GM12878 (cell line): Measurements from ENCODE around the gene TNP2. TPM values are rescaled to one million over a fixed set of nuclear protein-coding genes. Genes with fewer than 3 reads are reported as not detected.

Experiments used
- CBFB ChIP-seq: IDR thresholded peaks from 2 replicates; pipeline ENCODE4 v1.6.1; 2016; ENCODE audit warnings: antibody characterized with exemption, low read depth
- CREB1 ChIP-seq: IDR thresholded peaks from 2 replicates; pipeline ENCODE4 v1.6.1; 2012; ENCODE audit warnings: low read depth, mild to moderate bottlenecking, inconsistent platforms
- ELK1 ChIP-seq: IDR thresholded peaks from 2 replicates; pipeline ENCODE4 v1.6.1; 2012; ENCODE audit warnings: low read depth, low read length, improper control_type of control experiment
- ETV6 ChIP-seq, 2 experiments: fragments of 450-650 bp in 1 of 2; IDR thresholded peaks in 1 of 2; conservative IDR thresholded peaks in 1 of 2; 2 replicates each; pipeline ENCODE4 v1.6.1; 2014; ENCODE audit warnings: antibody characterized with exemption in 1 of 2, borderline replicate concordance in 1 of 2, low read depth in 1 of 2, mild to moderate bottlenecking in 1 of 2, moderate library complexity in 1 of 2
- FOS ChIP-seq: IDR thresholded peaks from 3 replicates; pipeline ENCODE4 v1.6.1; 2011; ENCODE audit warnings: borderline replicate concordance; ENCODE audit not compliant: insufficient read length; ENCODE audit errors: extremely low read depth
- GABPA ChIP-seq: IDR thresholded peaks from 2 replicates; pipeline ENCODE4 v1.6.1; 2014; ENCODE audit warnings: antibody characterized with exemption, low read depth, mild to moderate bottlenecking, inconsistent platforms
- HDAC6 ChIP-seq: fragments of 200-600 bp; sonication (generic); IDR thresholded peaks from one replicate; pipeline ENCODE4 v1.8.0; 2017; ENCODE audit warnings: antibody characterized with exemption; ENCODE audit not compliant: unreplicated experiment
- IKZF2 ChIP-seq, 2 experiments: fragments of 450-650 bp; IDR thresholded peaks; 2 replicates each; pipeline ENCODE4 v1.6.1; 2017; ENCODE audit warnings: mild to moderate bottlenecking in 2 of 2, moderate library complexity in 2 of 2
- LARP7 ChIP-seq: fragments of 450-650 bp; IDR thresholded peaks from 2 replicates; pipeline ENCODE4 v1.6.1; 2017; ENCODE audit warnings: mild to moderate bottlenecking
- MEF2B ChIP-seq: fragments of 450-650 bp; IDR thresholded peaks from 2 replicates; pipeline ENCODE4 v1.6.1; 2018; ENCODE audit warnings: mild to moderate bottlenecking, moderate library complexity; ENCODE audit not compliant: partially characterized antibody, poor library complexity, severe bottlenecking
- MTA3 ChIP-seq: IDR thresholded peaks from 2 replicates; pipeline ENCODE4 v1.6.1; 2012; ENCODE audit warnings: low read length, inconsistent platforms, borderline replicate concordance
- NBN ChIP-seq: fragments of 450-650 bp; IDR thresholded peaks from 2 replicates; pipeline ENCODE4 v1.6.1; 2016
- NFIC ChIP-seq: IDR thresholded peaks from 2 replicates; pipeline ENCODE4 v1.6.1; 2012; ENCODE audit warnings: low read depth, mild to moderate bottlenecking, inconsistent platforms, low read length, moderate library complexity
- PAX8 ChIP-seq: fragments of 450-650 bp; IDR thresholded peaks from 2 replicates; pipeline ENCODE4 v1.6.1; 2017; ENCODE audit warnings: mild to moderate bottlenecking, moderate library complexity
- RAD21 ChIP-seq: IDR thresholded peaks from 2 replicates; pipeline ENCODE4 v1.6.1; 2011; ENCODE audit warnings: mild to moderate bottlenecking, low read depth, low read length, moderate library complexity; ENCODE audit not compliant: insufficient read depth
- RAD51 ChIP-seq: fragments of 450-650 bp; IDR thresholded peaks from 2 replicates; pipeline ENCODE4 v1.6.1; 2016; ENCODE audit warnings: moderate library complexity, mild to moderate bottlenecking, inconsistent platforms
- RFX5 ChIP-seq: IDR thresholded peaks from 2 replicates; pipeline ENCODE4 v1.6.1; 2011; ENCODE audit warnings: low read depth, low read length, improper control_type of control experiment
- SIX5 ChIP-seq: IDR thresholded peaks from 2 replicates; pipeline ENCODE4 v1.6.1; 2011; ENCODE audit warnings: mild to moderate bottlenecking, low read depth, low read length, moderate library complexity; ENCODE audit not compliant: severe bottlenecking
- SMARCA5 ChIP-seq: fragments of 450-650 bp; IDR thresholded peaks from 2 replicates; pipeline ENCODE4 v1.6.1; 2017; ENCODE audit warnings: mild to moderate bottlenecking
- TCF7 ChIP-seq: IDR thresholded peaks from 2 replicates; pipeline ENCODE4 v1.6.1; 2014; ENCODE audit warnings: antibody characterized with exemption, borderline replicate concordance
- ZBTB11 ChIP-seq: fragments of 450-650 bp; formaldehyde crosslinking; IDR thresholded peaks from 2 replicates; pipeline ENCODE4 v1.5.0; 2022; ENCODE audit warnings: mild to moderate bottlenecking, missing genetic modification characterization
- ZNF622 ChIP-seq: fragments of 450-650 bp; IDR thresholded peaks from 2 replicates; pipeline ENCODE4 v1.6.1; 2017; ENCODE audit warnings: mild to moderate bottlenecking, inconsistent platforms
- ZNF687 ChIP-seq: fragments of 450-650 bp; IDR thresholded peaks from 2 replicates; pipeline ENCODE4 v1.6.1; 2017; ENCODE audit warnings: mild to moderate bottlenecking, moderate library complexity
- polyA plus RNA-seq, 11 experiments: library from polyadenylated mRNA; depleted of rRNA in 4 of 11; unstranded in 6 of 11; stranded (reverse) in 5 of 11; fragments of >200 nt; fragmentation: Nextera tagmentation in 4 of 11; fragmentation: Illumina TruSeq in 1 of 11; extraction: Ambion mirVana in 4 of 11; extraction: Trizol in 1 of 11; gene quantifications; 1 replicate in 1 of 11; 2 replicates in 10 of 11; pipeline versions ENCODE4 v1.2.1 to v1.2.3, GENCODE V29; 2011 to 2016; ENCODE audit warnings: inconsistent platforms in 2 of 11, missing spikeins in 2 of 11, low read depth in 1 of 11
- total RNA-seq, 4 experiments: library from RNA; depleted of rRNA in 3 of 4; stranded (reverse); fragments of >200 nt in 3 of 4; fragmentation: Illumina TruSeq in 1 of 4; extraction: Trizol in 1 of 4; gene quantifications; 2 replicates each; pipeline versions ENCODE4 v1.2.1 to v1.2.3, GENCODE V29; 2013 to 2021

TNP2 gene
- total and polyA plus RNA-seq, 10 of the 15 experiments (the other 5 are each of a cell fraction or from before 2014, with no cell fraction given) = not detected

- no peak for TF ChIP-seq ZBTB11 (CRISPR knock-in tag)
- no peak for TF ChIP-seq MTA3
- no peak for TF ChIP-seq ETV6 (conservative IDR thresholded peaks at IDR 0.05 in 1 of 2, IDR thresholded peaks at IDR 0.05 in 1 of 2; ENCODE audit: borderline replicate concordance in 1 of 2, low read depth in 1 of 2)
- TF ChIP-seq LARP7 = 0 out of 2 replicates have a peak, but pooled peaks have one; percentile 10
- TF ChIP-seq TCF7 = no peak
- peak; percentile 60 for TF ChIP-seq MEF2B
- TF ChIP-seq ZNF687 = peak; percentile 93
- no peak for TF ChIP-seq PAX8
- peak in 1 of 2 experiments; percentile 3; a peak in 1 of 4 replicates for TF ChIP-seq IKZF2 (IDR thresholded peaks at IDR 0.05)
- no peak for TF ChIP-seq NFIC
- TF ChIP-seq GABPA = no peak
- TF ChIP-seq RAD51 = no peak
- TF ChIP-seq RFX5 = peak; percentile 46; the same call in 1 of the 2 replicates
- no peak for TF ChIP-seq ELK1
- TF ChIP-seq ZNF622 = no peak
- peak; percentile 41; the same call in 1 of the 2 replicates for TF ChIP-seq CBFB
- no peak for TF ChIP-seq HDAC6
- TF ChIP-seq SIX5 = no peak
- no peak for TF ChIP-seq SMARCA5
- no peak for TF ChIP-seq CREB1
- no peak for TF ChIP-seq FOS
- no peak for TF ChIP-seq RAD21
- TF ChIP-seq NBN = peak; percentile 34; the same call in 1 of the 2 replicates
These were observed 44.8 kb downstream of the TNP2 start (continued) for GRCh38 chr16:11224096-11224893.
